ENCODE data around the gene BRD7.

DNA sequence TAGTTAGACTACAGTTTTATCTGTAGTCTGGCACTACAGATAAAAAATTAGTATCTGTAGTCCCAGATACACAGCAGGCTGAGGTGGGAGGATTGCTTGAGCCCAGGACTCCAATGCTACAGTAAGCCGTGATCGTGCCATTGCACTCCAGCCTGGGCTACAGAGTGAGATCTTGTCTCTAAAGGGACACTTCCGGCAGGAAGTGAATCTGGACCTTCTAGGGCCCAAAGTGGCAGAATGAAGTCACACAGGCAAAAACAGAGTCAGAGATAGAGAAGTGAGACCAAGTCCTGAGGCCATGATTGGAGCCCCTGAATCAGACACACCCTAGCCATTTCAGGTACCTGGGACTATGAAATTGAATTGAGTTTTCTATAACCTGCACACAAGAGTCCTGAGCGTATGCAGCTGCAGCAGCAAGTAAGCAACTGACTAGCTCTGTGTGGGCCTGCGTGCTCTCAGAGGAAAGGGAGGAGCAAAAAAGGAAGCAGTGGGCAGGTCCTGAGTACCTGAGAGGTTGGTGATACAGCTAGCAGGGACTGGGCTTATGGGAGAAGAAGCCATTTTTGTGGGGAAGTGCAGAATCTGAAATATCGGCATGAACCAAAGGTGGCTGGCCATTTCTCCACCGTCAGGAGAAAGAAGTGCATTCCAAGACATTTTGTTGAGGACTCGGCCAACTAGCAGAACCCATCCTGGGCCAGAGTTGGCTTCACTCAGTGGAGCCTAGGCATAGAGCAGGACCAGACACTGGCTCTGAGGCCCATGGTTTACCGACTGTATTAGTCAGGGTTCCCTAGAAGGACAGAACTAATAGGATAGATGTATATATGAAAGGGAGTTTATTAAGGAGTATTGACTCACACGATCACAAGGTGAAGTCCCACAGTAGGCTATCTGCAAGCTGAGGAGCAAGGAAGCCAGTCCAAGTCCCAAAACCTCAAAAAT is 27.2 kb upstream of the BRD7 start:
- TF ChIP-seq, protein P1, sequence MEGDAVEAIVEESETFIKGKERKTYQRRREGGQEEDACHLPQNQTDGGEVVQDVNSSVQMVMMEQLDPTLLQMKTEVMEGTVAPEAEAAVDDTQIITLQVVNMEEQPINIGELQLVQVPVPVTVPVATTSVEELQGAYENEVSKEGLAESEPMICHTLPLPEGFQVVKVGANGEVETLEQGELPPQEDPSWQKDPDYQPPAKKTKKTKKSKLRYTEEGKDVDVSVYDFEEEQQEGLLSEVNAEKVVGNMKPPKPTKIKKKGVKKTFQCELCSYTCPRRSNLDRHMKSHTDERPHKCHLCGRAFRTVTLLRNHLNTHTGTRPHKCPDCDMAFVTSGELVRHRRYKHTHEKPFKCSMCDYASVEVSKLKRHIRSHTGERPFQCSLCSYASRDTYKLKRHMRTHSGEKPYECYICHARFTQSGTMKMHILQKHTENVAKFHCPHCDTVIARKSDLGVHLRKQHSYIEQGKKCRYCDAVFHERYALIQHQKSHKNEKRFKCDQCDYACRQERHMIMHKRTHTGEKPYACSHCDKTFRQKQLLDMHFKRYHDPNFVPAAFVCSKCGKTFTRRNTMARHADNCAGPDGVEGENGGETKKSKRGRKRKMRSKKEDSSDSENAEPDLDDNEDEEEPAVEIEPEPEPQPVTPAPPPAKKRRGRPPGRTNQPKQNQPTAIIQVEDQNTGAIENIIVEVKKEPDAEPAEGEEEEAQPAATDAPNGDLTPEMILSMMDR (conservative IDR thresholded peaks at IDR 0.05) = no peak
- TF ChIP-seq EZH2 (IDR thresholded peaks at IDR 0.05; ENCODE audit: low read depth) = no peak

All from PC-9 (cell line).